ENCODE results near the gene CCDC18. TPM values are rescaled to one million over a fixed set of nuclear protein-coding genes. Genes with fewer than 3 reads are reported as not detected.
"Not testable (repeated sequence)": the region's sequence is repeated elsewhere in the genome, so short reads cannot be mapped to it uniquely, and the experiment has no call there.

CCDC18 gene
- total RNA-seq, 1 experiment from 2014 or later = 6.0 TPM

- in situ Hi-C loops (cut with HindIII; ENCODE audit: low pct_unique_long_range_greater_than_20kb, low sequenced_read_pairs) = no loop called here
- no peak for DNase-seq (ENCODE audit: low read depth, low spot score)
Observed at GRCh38 chr1:93215322-93215721, 34.8 kb downstream of the CCDC18 start.

GRCh38 chr1:93219443-93219842 lies 38.9 kb downstream of the CCDC18 start:
- in situ Hi-C loops (cut with HindIII; ENCODE audit: low pct_unique_long_range_greater_than_20kb, low sequenced_read_pairs) = no loop called here
- DNase-seq (ENCODE audit: low read depth, low spot score) = no peak

DNA sequence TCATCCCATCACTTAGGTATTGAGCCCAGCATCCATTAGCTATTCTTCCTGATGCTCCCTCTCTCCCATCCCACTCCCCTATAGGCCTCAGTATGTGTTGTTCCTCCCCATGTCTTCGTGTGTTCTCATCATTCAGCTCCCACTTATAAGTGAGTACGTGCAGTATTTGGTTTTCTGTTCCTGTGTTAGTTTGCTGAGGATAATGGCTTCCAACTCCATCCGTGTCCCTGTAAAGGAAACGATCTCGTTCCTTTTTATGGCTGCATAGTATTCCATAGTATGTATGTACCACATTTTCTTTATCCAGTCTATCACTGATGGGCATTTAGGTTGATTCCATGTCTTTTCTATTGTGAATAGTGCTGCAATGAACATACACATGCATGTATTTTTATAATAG lies 40.2 kb downstream of the CCDC18 start:
- in situ Hi-C loops (cut with HindIII; ENCODE audit: low pct_unique_long_range_greater_than_20kb, low sequenced_read_pairs); DNase-seq (ENCODE audit: low read depth, low spot score): not testable (repeated sequence)

- no peak for DNase-seq (ENCODE audit: low read depth, low spot score)
- in situ Hi-C loops (cut with HindIII; ENCODE audit: low pct_unique_long_range_greater_than_20kb, low sequenced_read_pairs) = no loop called here
Observed at GRCh38 chr1:93221913-93222312, 41.4 kb downstream of the CCDC18 start.

GRCh38 chr1:93223023-93223675 lies 42.6 kb downstream of the CCDC18 start:
- no peak for DNase-seq (ENCODE audit: low read depth, low spot score)
- in situ Hi-C loops (cut with HindIII; ENCODE audit: low pct_unique_long_range_greater_than_20kb, low sequenced_read_pairs) = no loop called here

GRCh38 chr1:93235261-93235660 lies 54.7 kb downstream of the CCDC18 start:
- DNase-seq (ENCODE audit: low read depth, low spot score) = no peak
- in situ Hi-C loops (cut with HindIII; ENCODE audit: low pct_unique_long_range_greater_than_20kb, low sequenced_read_pairs) = no loop called here

DNA sequence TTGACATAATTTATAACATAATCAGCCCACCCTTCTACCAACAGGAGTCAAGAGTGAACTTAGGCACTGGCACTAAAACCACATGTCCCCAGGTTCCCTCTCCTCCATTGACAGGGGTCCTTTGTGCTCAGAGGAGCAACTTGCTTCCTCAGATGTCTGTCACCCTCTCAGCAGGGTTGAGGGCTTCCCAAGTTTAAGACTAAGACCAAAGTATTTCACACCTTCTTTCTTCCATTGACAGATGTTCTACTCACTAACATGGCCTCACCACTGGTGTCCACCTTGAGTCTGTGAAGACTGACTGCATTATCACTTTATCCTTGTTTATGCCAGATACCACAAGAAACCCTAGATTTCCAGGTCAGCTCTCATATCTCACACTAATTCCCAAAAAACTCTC lies 56.5 kb downstream of the CCDC18 start:
- in situ Hi-C loops (cut with HindIII; ENCODE audit: low pct_unique_long_range_greater_than_20kb, low sequenced_read_pairs) = no loop called here
- DNase-seq (ENCODE audit: low read depth, low spot score) = no peak

DNA sequence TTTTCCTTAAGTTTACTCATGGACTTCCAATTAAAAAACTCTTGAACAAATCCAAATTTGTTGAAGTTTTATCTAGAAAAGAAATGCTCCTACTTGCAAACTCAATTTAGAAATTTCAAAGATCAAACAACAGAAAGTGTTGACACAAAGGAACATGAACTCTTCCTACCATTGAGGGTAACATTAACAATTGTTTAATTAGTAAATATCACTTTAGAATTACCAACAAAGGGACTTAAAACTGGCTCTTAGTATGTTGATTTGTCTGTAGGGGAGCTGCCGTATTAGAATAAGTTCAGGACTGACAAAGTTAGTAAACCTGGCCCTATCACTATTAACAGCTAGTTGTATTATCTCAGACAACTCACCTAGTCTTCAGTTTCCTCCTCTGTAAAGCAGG lies 57.9 kb downstream of the CCDC18 start:
- DNase-seq (ENCODE audit: low read depth, low spot score) = no peak
- in situ Hi-C loops (cut with HindIII; ENCODE audit: low pct_unique_long_range_greater_than_20kb, low sequenced_read_pairs) = no loop called here

DNA sequence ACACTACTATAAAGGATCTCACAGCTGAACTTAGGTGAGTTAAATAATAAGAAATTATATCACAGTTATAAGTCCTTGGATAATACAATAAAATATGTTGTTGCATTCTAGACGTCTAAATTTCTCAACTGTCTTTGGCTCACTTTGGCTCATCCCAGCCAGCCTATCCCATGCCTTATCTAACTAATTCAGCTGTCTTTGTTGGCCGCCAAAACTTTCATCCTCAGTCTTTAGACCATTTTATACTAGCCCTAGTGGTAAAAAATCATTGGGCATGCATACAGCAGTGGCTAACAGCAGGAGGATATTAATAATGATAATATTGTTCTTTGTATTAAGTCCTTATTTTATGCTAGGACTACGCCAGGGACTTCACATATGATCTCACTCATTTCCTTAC lies 59.3 kb downstream of the CCDC18 start:
- in situ Hi-C loops (cut with HindIII; ENCODE audit: low pct_unique_long_range_greater_than_20kb, low sequenced_read_pairs) = no loop called here
- no peak for DNase-seq (ENCODE audit: low read depth, low spot score)

DNA sequence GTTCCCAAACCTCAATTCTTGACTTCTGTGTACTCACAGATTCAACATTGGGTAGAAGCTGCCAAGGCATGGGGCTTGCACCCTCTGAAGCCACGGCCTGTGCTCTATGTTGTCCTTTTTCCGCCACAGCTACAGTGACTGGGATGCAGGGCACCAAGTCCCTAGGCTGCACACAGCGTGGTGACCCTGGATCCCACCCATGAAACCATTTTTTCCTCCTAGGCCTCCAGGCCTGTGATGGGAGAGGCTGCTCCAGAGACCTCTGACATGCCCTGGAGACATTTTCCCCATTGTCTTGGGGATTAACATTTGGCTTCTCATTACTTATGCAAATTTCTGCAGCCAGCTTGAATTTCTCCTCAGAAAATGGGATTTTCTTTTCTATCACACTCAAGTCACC lies 62.7 kb downstream of the CCDC18 start:
- in situ Hi-C loops (cut with HindIII; ENCODE audit: low pct_unique_long_range_greater_than_20kb, low sequenced_read_pairs) = not testable (repeated sequence)

DNA sequence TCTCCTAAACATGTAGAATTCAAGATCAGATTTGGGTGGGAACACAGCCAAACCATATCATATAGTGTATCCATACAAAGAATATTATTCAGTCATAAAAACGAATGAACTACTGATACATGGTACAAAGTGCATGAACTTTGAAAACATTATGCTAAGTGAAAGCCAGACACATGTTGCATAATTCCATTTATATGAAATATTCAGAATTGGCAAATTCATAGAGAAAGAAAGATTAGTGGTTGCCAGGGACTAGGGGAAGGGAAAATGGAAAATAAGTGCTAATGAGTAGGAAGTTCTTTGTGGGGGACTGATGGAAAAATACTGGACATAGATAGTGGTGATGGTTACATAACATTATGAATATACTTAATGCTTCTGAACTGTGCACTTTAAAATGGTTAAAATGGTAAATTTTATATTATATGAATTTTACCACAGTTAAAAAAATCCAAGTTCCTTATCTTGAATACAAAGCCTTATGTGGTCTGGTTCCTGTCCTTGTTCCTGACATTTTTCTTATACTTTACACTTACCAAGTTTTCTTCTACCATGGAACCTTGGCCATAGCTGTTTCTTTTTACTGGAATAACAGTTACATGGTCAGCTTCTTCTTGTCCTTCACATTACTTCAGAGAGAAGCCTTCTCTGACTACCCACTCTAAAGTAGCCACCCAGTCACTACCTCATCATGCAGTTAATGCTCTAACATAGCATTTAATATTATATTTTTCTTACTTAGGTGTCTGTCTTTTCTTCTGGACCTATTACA lies 64.0 kb downstream of the CCDC18 start:
- DNase-seq (ENCODE audit: low read depth, low spot score) = no peak
- in situ Hi-C loops (cut with HindIII; ENCODE audit: low pct_unique_long_range_greater_than_20kb, low sequenced_read_pairs) = no loop called here

More for the DNA sequence above, 62.7 kb downstream of the CCDC18 start:
- not testable (repeated sequence) for DNase-seq (ENCODE audit: low read depth, low spot score)

DNA sequence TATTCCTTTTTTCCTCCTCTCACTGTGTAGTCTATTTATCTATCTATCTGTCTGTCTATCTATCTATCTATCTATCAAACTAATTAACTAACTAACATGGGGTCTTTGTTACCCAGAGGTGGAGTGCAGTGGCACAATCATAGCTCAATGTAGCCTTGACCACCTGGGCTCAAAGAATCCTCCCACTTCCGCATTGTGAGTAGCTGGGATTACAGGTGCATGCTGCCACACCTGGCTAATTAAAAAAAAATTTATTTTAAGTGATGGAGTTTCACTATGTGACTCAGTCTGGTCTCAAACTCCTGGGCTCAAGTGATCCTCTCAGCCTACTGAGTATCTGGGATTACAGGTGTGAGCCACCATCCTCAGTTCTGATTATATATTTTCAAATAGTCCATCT lies 71.4 kb downstream of the CCDC18 start:
- in situ Hi-C loops (cut with HindIII; ENCODE audit: low pct_unique_long_range_greater_than_20kb, low sequenced_read_pairs) = no loop called here
- no peak for DNase-seq (ENCODE audit: low read depth, low spot score)

DNA sequence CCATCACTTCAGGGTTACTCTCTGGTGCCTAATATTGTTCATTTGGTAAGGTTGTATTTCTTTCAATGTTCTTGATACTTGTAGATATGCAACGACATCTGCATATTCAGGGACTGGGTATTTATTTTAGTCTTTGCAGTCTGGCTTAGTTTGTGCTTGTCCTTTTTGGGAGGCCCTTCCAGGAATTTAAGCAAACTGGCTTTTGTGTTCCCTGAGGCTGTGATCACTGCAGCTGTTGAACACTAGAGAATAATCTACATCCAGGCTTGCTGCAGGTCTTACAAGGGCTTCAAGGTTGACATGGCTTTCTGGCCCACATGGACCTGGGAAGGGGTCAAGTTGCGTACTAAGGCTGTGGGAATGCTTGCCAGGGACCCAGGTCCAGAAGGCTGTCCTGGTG lies 72.1 kb downstream of the CCDC18 start:
- in situ Hi-C loops (cut with HindIII; ENCODE audit: low pct_unique_long_range_greater_than_20kb, low sequenced_read_pairs) = no loop called here
- DNase-seq (ENCODE audit: low read depth, low spot score) = no peak

- in situ Hi-C loops (cut with HindIII; ENCODE audit: low pct_unique_long_range_greater_than_20kb, low sequenced_read_pairs) = no loop called here
- DNase-seq (ENCODE audit: low read depth, low spot score) = no peak
Observed at GRCh38 chr1:93253516-93253915, 73.0 kb downstream of the CCDC18 start.

DNA sequence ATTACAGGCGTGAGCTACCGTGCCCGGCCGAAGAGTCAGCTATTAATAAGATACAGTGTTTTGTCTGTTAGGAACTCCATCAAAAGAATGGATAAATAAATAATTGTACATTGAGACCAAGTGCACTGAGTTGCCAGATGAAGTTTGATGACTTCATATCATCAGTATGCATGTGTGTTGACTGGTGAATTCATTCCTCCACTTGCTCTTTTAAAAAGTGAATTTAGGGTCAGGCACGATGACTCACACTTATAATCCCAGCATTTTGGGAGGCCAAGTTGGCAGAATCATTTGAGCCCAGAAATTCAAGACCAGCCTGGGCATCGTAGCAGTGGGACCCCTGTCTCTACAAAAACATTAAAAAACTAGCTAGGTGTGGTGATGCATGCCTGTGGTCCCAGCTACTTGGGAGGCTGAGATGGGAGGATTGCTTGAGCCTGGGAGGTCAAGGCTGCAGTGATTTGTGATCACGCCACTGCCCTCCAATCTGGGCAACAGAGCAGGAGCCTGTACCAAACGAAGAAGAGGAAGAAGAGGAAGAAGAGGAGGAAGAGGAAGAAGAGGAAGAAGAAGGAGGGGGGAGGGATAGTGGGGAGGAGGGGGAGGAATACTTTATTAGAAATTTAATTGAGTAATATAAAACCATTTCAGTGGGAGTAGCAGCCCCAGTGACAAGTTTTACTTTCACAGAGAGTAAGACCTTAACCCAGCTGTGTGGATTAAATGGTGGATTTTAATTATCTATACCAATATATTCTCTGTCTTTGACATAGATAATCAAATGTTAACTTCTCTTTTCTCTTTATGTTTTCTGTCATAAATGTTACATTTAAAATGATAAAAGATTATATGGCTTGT lies 74.9 kb downstream of the CCDC18 start:
- DNase-seq (ENCODE audit: low read depth, low spot score) = no peak
- in situ Hi-C loops (cut with HindIII; ENCODE audit: low pct_unique_long_range_greater_than_20kb, low sequenced_read_pairs) = no loop called here

DNA sequence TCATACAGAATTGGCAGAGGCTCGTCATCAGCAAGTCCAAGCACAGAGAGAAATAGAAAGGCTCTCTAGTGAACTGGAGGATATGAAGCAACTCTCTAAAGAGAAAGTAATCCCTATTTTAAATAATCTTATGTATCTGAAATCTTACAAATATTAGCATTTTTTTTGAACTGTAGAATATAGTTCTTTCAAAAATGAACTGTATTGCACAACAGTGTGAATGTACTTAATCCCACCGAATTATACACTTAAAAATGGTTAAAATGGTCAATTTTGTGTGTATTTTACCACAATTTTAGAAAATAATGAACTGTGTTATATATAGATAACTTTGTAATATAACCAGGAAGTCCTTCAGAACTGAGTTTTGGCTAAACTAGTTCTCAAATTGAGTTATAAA lies 75.9 kb downstream of the CCDC18 start:
- in situ Hi-C loops (cut with HindIII; ENCODE audit: low pct_unique_long_range_greater_than_20kb, low sequenced_read_pairs) = no loop called here
- DNase-seq (ENCODE audit: low read depth, low spot score) = no peak

DNA sequence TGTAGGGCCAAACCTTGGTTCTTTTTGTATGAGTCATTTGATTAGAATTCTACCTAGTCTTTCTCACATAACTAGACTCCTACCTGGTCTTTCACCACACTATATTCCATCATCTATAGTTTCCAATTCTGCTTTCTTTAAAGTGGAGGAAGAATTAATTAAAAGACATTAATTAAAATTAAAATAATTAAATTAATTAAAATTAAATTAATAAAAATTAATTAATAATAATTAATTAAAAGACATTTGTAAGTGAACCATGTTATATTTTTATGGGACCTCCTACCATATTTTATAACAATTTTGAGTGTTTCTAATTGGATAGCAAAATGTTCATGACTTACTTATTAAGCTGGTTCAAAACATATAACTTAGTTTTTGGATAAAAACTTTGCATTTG lies 77.4 kb downstream of the CCDC18 start:
- no peak for DNase-seq (ENCODE audit: low read depth, low spot score)
- in situ Hi-C loops (cut with HindIII; ENCODE audit: low pct_unique_long_range_greater_than_20kb, low sequenced_read_pairs) = no loop called here

DNA sequence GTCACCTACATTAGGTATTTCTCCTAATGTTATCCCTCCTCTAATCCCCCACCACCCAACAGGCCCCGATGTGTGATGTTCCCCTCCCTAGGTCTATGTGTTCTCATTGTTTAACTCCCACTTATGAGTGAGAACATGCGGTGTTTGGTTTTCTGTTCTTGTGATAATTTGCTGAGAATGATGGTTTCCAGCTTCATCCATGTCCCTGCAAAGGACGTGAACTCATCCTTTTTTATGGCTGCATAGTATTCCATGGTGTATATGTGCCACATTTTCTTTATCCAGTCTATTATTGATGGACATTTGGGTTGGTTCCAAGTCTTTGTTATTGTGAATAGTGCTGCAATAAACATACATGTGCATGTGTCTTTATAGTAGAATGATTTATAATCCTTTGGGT lies 80.2 kb downstream of the CCDC18 start:
- DNase-seq (ENCODE audit: low read depth, low spot score); in situ Hi-C loops (cut with HindIII; ENCODE audit: low pct_unique_long_range_greater_than_20kb, low sequenced_read_pairs): not testable (repeated sequence)
